HG03558 (cell line): Measurements from ENCODE around the gene NHSL1.

Source experiments
- ATAC-seq: cut with Tn5 transposase; IDR thresholded peaks from one replicate; pipeline ENCODE4 v1.9.1; 2021; ENCODE audit warnings: moderate number of reproducible peaks; ENCODE audit not compliant: unreplicated experiment; ENCODE audit errors: extremely low read depth

The NHSL1 gene, protein sequence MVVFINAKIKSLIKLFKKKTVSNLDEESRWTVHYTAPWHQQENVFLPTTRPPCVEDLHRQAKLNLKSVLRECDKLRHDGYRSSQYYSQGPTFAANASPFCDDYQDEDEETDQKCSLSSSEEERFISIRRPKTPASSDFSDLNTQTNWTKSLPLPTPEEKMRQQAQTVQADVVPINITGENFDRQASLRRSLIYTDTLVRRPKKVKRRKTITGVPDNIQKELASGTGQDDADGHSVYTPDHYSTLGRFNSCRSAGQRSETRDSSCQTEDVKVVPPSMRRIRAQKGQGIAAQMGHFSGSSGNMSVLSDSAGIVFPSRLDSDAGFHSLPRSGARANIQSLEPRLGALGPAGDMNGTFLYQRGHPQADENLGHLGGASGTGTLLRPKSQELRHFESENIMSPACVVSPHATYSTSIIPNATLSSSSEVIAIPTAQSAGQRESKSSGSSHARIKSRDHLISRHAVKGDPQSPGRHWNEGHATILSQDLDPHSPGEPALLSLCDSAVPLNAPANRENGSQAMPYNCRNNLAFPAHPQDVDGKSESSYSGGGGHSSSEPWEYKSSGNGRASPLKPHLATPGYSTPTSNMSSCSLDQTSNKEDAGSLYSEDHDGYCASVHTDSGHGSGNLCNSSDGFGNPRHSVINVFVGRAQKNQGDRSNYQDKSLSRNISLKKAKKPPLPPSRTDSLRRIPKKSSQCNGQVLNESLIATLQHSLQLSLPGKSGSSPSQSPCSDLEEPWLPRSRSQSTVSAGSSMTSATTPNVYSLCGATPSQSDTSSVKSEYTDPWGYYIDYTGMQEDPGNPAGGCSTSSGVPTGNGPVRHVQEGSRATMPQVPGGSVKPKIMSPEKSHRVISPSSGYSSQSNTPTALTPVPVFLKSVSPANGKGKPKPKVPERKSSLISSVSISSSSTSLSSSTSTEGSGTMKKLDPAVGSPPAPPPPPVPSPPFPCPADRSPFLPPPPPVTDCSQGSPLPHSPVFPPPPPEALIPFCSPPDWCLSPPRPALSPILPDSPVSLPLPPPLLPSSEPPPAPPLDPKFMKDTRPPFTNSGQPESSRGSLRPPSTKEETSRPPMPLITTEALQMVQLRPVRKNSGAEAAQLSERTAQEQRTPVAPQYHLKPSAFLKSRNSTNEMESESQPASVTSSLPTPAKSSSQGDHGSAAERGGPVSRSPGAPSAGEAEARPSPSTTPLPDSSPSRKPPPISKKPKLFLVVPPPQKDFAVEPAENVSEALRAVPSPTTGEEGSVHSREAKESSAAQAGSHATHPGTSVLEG (N-terminal part only)

DNA sequence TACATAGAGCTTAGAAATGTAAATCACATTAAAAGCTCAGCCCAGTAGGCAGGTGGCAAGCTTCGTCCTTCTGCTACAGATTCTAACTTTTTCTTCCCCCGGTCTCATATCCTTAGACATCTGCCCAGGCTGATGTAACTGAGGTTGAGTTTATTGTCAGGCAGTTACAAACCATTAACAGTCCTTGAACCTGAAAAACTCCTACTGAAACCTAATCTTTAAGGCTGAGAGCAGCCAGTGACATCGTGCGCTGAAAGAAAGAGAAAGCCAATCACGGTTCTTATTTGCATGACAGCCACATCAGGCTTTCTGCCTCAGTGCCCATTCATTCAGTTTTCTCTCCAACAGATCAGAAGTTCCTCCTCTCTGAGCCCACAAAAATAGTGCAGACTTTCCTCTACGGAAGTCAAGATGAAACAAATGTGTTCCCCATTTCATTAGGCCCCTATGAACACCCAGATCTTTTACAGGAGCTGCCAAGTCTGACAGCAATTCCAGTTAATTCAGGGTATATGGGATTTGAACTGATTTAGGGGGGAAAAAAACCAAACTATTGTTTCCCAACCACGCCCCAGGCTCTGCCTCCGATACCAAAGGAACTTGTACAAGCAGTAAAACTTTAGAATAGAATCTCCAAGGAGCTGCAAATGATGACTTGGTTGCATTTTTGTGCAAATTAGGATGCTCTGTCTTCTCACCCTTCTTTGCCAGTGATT lies at the start of gene NHSL1:
NHSL1 (minus strand) TSS at position 192 of the 716 bp plus-strand sequence. CDS start 204 bp downstream, outside the sequence.
- peak; percentile 91 for ATAC-seq

DNA sequence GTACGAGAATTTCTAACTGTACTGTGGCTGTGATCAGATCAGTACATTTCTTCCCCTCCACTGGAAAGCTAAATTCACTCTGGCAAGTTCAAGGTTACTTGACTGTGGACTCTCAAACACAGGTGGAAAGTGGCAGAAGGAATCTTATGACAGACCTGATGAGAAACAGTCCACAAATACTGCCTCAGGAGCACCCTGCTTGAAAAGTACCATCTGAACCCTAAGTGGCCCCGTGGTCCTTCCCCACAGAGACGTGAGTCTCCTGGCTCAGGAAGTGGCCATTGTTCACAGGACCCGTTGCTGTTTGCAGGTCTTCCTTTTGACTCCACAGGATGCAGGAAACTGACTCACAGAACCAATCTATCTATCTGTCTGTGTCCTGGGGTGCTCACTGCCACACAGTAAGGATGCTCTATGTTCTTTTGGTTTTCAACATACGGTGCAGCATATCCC lies 47.5 kb upstream of the NHSL1 start:
- no peak for ATAC-seq

DNA sequence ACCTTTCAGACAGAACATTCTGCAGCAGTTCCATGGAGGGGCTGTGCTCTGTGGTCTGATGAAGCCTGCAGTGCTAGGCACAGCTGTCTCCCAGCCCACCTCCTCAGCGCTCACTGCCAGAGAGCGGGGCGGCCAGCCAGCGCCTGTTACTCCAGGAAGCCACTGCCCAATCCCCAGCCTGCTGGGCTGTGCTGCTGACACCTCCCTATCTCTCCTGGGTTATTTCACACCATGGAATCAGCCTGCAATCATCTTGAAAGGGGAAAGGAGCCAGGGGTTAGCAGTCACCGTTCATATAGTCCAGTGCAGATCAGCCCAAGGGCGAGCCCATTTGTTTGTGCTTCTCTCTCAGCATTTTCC lies 46.3 kb upstream of the NHSL1 start:
- ATAC-seq = no peak

DNA sequence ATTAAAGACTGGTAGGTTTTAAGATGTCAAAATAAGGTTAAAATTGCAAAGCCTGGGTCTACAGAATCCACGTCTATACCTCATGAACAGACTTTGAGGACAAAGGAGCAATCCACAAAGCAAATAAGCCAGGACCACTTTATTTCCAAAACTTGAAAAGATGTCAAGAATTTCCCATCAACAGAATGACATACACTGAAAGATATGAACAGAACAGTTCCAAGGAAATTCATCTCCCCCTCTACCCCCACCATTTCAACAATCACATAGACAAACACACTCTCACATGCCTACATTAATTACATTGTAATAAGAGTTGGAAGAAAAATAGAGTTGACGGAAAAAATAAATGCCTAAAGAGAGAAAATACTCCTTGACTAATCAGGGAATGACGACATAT lies 45.2 kb upstream of the NHSL1 start:
- ATAC-seq = no peak

DNA sequence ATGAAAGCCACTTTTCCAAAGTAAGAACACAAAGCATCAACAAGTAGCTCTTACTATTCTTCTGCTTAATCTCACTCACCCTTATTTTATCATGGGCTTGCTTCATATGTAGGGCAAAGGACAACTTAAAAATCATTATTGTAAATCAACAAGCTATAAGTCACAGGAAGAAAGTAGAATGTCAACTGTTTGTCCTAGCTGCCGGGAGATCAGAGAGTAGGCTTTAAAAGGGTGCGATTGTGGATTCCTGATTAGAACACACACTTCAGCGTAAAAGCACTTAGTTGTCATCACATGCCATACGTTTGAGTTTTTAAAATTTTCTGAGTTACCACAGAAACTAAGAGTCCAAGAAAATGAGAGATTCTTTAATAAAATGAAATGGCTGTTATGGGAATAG lies 44.4 kb upstream of the NHSL1 start:
- ATAC-seq = no peak

DNA sequence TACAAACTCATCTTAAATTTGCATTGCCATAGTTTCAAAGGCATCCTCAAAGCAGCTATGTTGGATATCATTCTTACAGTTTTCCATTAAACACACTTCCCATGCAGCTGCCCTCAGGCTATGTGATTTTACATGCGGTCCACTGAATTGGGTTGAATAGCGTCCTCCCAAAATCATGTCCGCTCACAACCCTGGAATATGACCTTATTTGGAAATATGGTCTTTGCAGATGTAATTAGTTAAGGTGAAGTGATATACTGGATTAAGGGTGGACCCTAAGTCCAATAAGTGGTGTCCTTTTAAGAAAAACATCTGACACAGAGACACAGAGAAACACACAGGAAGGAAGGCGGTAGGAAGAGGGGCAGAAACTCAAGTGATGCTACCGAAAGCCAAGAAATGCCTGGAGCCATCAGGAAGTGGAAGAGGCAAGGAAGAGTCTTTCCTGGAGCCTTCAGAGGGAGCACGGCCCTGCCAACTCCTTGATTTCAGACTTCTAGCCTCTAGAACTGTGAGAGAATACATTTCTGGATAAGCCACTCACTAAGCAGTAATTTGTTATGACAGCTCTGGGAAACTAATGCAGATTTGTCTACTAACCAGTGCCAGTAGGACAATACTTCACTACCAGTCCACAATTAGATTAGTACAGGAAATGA lies 42.7 kb upstream of the NHSL1 start:
- ATAC-seq = no peak

DNA sequence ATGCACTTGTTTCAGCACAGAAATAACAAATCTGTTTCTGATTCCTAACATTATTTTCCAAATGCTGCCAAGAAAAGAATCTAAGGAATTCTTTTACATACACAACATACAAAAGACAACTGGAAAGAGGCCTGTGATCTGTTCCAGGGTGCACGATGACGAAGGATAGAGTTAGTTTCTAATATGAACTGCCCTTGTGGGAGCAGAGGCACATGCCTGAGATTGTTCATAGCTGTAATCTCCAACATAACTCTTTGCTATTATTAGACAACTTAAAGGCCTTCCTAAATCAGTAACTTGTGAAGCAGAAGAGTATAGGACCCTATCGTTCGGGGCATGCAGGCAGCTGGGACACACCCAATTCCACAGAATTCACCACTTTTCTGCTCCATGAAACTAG lies 41.2 kb upstream of the NHSL1 start:
- no peak for ATAC-seq

DNA sequence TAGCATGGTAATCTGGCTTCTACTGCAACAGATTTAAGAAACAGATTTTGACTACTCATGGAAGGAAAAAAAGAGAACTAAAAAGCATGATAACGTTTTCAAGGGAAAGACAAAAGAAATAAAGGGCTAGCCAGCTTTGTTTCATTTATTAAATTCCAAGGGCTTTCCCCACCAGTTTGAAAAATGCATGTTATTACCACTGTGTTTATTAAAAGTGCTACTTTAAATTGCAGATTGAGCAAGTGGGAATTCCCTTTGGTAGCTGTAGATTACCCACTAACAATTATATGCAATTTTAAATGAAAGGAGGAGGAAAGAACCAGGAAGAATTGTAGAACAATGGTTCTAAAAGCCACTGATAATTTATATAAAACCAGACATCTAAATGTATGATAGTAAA lies 40.6 kb upstream of the NHSL1 start:
- no peak for ATAC-seq

DNA sequence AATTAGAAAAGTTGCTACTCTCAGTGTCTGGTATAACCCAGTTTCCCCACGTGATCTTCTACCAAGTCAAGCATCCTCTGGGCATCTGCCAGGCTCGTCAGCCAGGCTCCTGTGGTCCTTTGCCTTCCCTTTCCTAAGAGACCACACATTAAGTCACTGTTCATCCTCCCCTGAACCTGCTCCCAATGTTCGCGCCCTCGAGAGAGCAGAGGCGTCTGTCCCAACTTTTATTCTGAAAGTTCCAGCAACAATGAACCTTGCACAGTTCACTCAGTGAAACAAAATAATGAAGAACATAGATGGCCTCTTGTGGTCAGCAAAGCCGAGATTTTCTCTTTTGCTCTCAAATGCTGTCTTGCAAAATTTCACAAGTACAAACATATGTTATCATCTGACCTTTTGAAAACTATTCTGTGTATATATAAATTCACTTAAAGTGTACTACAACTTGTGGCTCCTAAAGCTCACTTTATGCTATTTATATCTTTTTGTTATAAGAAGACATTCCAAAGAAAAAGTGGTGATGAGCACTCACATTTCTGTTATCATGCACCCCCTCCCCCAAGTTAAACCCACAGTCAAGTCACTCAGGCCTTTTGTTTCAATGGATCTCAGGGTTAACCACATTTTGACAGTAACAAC lies 39.2 kb upstream of the NHSL1 start:
- no peak for ATAC-seq

DNA sequence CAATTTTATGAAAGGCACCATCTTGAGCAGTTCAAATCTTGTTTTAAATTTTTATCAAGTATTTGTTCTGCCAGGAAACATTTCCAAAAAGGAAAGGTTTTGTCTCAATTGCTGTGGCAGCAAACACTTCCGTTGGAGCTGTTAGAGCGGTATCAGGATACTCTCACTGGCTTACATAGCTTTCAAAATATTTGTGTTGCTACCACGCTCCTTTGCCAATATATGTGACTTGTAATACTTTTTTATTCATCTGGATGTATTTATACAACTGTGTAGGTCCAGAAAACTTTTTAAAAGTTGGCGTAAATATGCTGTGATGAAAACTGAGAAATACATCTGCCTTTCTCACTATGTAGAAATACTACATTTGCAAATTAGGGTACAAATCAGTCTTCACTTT lies 37.8 kb upstream of the NHSL1 start:
- no peak for ATAC-seq

DNA sequence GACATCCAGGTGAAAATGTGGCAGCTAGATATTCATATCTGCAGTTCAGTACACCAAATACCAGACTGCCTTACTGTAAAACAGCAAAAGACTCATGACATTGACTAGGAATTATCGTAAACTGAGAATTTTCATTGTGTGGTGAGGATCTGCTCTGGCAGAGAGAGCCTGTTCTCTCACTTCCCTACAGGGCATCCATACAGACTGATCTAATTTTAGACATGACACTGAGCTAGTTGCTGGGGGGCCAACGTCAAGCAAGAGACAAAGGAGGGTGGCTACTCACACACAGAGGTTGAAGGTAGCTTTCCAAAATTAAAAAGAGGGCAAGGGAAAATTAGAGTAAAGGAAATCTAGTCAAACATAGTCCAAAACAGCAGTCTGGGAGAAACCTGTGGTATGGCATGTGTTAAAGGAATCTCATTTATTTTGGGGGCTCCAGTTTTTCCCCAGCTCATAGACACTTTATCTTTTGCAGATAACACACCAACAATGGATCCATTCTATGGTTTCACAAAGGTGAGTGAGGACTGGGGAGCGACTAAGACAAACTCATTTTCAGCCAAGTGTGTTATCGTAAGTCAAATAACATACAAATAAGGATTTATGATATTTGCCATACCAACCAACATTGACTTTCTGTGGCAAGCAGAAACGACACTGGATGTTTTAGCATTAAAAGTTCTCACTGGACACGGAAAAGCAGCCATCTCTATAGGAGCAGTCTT lies 36.6 kb upstream of the NHSL1 start:
- ATAC-seq = no peak

DNA sequence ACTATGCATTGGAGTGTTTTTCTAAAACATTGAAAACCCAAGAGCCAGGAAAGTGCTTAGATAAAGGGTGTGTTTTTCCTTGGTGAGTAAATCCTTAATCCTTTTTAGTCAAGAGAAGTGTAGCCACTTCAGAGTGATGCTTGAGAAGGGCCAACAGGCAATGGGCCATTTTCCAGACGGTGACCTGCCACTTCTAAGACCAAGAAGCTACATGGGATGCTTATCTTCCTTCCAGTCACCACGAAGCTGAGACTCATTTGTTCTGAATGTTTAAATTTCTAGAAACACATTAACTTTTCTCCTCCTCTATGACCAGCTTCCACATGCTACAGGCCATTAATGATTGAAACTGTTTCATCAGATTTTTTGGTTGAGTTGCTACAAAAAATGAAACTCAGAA lies 34.4 kb upstream of the NHSL1 start:
- ATAC-seq = no peak

DNA sequence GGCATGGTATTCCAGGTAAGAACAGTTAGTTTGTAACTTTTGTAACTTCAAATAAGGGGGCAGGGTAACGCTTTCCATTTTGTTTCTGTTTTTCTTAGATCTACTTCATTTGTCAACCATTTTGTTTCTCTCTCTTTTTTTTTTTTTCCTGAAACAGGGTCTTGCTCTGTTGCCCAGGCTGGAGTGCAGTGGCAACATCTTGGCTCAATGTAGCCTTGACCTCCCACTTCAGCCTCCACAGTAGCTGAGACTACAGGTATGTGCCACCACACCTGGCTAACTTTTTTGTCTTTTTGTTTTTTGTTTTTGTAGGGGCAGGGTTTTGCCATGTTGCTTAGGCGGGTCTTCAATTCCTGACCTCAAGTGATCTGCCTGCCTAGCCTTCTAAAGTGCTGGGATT lies 32.1 kb upstream of the NHSL1 start:
- ATAC-seq = no peak

DNA sequence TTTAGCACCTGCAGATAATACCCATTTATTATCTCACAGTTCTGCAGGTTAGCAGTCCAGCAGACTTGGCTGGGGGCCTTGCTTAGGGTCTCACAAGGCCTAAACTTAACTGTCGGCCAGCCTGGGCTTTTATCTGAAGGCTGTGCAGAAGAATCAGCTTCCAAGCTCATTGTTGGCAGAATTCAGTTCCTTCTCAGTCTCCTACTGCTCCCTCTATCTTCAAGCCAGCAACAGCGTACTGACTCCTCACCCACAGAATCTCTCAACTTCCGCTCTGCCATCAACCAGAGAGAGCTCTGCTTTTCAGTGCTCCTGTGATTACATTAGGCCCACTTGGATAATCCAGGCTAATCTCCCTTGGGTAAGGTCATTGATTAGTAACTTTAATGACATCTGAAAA lies 30.2 kb upstream of the NHSL1 start:
- ATAC-seq = no peak

DNA sequence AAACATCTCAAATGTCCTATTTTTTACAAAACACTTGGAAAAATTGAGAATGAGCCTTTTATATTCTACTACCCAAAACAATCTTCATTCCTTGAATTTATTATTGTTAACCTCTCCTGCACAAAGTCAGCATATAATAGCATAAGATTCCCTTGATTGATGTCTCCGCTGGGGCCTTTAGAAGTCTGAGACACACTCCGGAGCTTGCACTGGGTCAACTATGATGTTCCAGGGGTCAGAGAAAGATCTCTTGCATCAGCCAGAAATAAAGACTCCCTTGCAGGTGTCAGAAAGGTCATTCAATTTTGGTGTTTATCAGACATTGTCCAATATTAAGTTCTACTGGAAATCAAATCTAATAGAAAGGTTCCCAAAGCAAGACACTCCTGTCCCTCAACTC lies 29.7 kb upstream of the NHSL1 start:
- ATAC-seq = no peak

DNA sequence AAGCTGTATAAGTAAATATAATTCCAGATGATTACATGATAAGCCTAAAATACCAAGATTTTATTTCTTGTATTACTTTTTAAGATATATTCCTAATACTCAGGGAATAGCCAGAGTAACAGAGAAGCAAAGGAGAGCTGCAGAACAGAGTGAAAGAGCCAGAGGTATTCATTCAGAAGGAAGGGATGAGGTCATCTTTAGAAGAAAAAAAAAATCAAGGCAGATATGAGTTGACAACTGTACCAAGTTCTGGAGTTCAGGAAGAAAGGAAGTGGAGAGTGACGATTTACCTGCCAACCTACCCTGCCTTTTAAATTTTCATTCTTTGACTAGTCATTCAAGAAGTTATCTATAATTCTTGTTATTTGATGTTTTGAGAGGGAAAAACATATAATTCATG lies 28.8 kb upstream of the NHSL1 start:
- ATAC-seq = no peak

DNA sequence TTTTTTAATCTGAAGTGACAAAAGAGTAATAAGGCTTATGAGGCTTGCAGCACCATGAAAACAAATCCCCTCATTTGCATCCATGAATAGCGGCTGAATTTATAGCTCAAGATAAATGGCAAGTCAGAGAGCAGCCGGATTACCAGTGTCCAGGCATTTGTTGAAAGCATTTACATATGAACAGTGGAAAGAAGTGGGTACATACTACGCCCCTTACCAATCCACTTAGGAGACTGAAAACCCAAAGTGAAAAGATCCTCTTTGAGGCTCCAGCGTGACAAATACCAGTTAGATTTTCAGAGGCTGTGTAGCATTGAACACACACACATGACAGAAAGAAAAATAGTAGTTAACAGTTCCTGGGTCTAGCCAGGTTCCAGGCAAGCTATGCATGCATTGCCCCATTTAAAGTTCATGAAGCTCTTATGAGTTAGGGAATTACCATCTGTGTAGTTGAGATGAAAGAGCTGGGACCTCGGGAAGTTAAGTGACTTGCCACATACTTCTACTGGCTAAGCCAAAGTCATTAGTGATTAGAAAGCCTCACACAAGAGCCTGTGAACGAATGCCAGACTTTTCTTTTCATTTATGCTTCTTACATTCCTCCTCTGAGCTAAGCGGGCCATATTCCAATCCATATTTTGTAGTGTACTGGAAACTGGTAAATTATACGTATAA lies 28.3 kb upstream of the NHSL1 start:
- no peak for ATAC-seq

DNA sequence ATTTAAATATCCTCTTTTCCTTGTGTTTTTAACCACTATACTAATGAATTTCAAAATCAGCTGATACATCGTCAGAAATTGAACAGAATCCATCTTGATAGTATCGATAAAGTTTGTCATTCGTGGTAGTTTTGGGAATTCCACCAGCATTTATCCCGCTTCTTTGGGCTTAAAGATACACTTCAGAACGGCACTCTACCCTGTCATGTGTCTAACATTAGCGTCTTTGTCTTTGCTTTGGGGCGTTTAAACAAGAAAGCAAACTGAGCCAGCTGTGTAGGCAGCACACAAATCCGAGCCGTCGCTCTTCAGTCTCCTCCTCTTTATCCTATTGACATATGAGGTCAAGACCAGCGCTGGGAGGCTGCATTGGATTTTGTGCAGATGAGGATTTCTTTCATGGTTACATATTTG lies 27.5 kb upstream of the NHSL1 start:
- no peak for ATAC-seq
